GM19452 (cell line): ENCODE results near the gene EIF5A.
A peak's percentile ranks its signal among the peaks of the same experiment; 100 is the strongest.
"Not testable (repeated sequence)": the region's sequence is repeated elsewhere in the genome, so short reads cannot be mapped to it uniquely, and the experiment has no call there.

Experiments
- ATAC-seq: cut with Tn5 transposase; IDR thresholded peaks from one replicate; pipeline ENCODE4 v1.9.1; 2021; ENCODE audit not compliant: unreplicated experiment

EIF5A gene

GRCh38 chr17:7329997-7330637 lies 22.7 kb downstream of the EIF5A start:
- ATAC-seq = peak; percentile 42

GRCh38 chr17:7330638-7331015 lies 23.2 kb downstream of the EIF5A start:
- ATAC-seq = no peak

GRCh38 chr17:7332111-7332510 lies 24.7 kb downstream of the EIF5A start:
- no peak for ATAC-seq

- ATAC-seq = not testable (repeated sequence)
These were observed 25.2 kb downstream of the EIF5A start for GRCh38 chr17:7332600-7333069.

- no peak for ATAC-seq
These were observed 27.6 kb downstream of the EIF5A start for GRCh38 chr17:7334938-7335538.

GRCh38 chr17:7335765-7336164 lies 28.3 kb downstream of the EIF5A start:
- not testable (repeated sequence) for ATAC-seq

- ATAC-seq = peak; percentile 57
These were observed 29.1 kb downstream of the EIF5A start, which contains the start of gene ACAP1 for GRCh38 chr17:7336240-7337175. TSS of gene ACAP1 (plus strand) at chr17:7336529. CDS start at chr17:7336735, 206 bp downstream.

GRCh38 chr17:7337600-7337999 lies 30.2 kb downstream of the EIF5A start:
- not testable (repeated sequence) for ATAC-seq

- ATAC-seq = no peak
These were observed 32.8 kb downstream of the EIF5A start for GRCh38 chr17:7340179-7340578.

- ATAC-seq = no peak
These were observed 34.4 kb downstream of the EIF5A start for GRCh38 chr17:7341842-7342241.

GRCh38 chr17:7343250-7343649 lies 35.8 kb downstream of the EIF5A start:
- ATAC-seq = no peak

GRCh38 chr17:7346761-7347614 lies 39.6 kb downstream of the EIF5A start:
- ATAC-seq = no peak

GRCh38 chr17:7347630-7348477 lies 40.4 kb downstream of the EIF5A start:
- no peak for ATAC-seq

GRCh38 chr17:7348478-7349242 lies 41.2 kb downstream of the EIF5A start:
- ATAC-seq = no peak

- ATAC-seq = peak; percentile 62
These were observed 44.5 kb downstream of the EIF5A start, which contains the start of gene KCTD11 for GRCh38 chr17:7351665-7352502. TSS of gene KCTD11 (plus strand) at chr17:7352162.

- no peak for ATAC-seq
These were observed 45.1 kb downstream of the EIF5A start for GRCh38 chr17:7352503-7352889.

GRCh38 chr17:7352910-7353635 lies 45.6 kb downstream of the EIF5A start:
- ATAC-seq = no peak
